SK-MEL-5 (cell line): ENCODE data around the gene SPATA31C1. TPM values are rescaled to one million over a fixed set of nuclear protein-coding genes. Genes with fewer than 3 reads are reported as not detected.
"Not testable (repeated sequence)": the region's sequence is repeated elsewhere in the genome, so short reads cannot be mapped to it uniquely, and the experiment has no call there.

Experiments
- DNase-seq: peaks from one replicate; pipeline ENCODE4 v3.0.0-alpha.2; 2016; ENCODE audit warnings: low read depth, low spot score
- in situ Hi-C: cut with HindIII; loops from 2 replicates; pipeline ENCODE4 v1.10.0; 2016; ENCODE audit warnings: low sequenced_read_pairs, high pct_unique_total_duplicates, low pct_unique_long_range_greater_than_20kb
- total RNA-seq: library from RNA; depleted of rRNA; stranded (reverse); fragments of >200 nt; shearing (Covaris generic); gene quantifications from 2 replicates; pipeline ENCODE4 v1.2.3, GENCODE V29; 2014

Gene SPATA31C1
- total RNA-seq, 1 experiment from 2014 or later: not detected

DNA sequence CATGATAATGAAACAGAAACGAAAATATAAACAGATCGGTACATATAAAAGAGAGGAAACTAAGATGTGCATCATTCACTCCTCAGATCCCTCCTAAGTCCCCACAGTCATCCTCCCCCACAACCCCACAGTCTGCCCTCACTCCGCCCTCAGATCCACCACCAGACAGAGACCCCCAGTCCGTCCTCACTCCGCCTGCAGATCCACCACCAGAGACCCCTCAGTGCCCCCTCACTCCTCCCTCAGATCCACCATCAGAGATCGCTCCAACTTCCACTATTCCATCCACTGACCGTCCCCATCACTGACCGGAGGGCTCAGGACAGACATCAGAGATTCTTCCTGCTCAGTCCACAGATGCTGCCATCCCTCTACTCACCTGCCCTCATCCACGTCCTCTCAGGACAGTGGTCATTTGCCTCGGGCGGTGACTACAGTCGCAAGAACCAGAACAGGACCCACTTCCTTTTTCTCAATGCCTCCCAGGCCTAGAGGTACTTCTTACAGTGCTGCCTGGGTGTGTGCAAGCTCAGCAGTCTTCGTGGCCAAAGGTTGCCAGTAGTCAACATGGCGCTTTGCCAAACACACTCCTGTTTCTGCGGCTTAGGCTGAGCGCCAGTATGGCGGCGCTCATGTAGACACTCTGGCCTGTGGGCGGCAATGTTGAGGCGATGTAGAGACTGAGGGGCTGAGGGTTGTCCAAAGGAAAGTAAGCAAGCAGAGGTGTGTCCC lies 8.3 kb upstream of the SPATA31C1 start:
- DNase-seq: peak; percentile 62
- in situ Hi-C loops: no loop called here

- in situ Hi-C loops: no loop called here
Measured at GRCh38 chr9:87910821-87911220, 6.9 kb upstream of the SPATA31C1 start.

GRCh38 chr9:87919013-87919412 lies 1.3 kb downstream of the SPATA31C1 start:
- in situ Hi-C loops, DNase-seq: not testable (repeated sequence)

More at GRCh38 chr9:87910821-87911220, 6.9 kb upstream of the SPATA31C1 start:
- DNase-seq: no peak

GRCh38 chr9:87921561-87921960 lies 3.8 kb downstream of the SPATA31C1 start:
- in situ Hi-C loops, DNase-seq: not testable (repeated sequence)

GRCh38 chr9:87923012-87923411 lies 5.2 kb downstream of the SPATA31C1 start:
- in situ Hi-C loops, DNase-seq: not testable (repeated sequence)

- DNase-seq, in situ Hi-C loops: not testable (repeated sequence)
Measured at GRCh38 chr9:87924851-87925250, 7.1 kb downstream of the SPATA31C1 start.

- in situ Hi-C loops, DNase-seq: not testable (repeated sequence)
Measured at GRCh38 chr9:87929152-87929551, 11.4 kb downstream of the SPATA31C1 start.

DNA sequence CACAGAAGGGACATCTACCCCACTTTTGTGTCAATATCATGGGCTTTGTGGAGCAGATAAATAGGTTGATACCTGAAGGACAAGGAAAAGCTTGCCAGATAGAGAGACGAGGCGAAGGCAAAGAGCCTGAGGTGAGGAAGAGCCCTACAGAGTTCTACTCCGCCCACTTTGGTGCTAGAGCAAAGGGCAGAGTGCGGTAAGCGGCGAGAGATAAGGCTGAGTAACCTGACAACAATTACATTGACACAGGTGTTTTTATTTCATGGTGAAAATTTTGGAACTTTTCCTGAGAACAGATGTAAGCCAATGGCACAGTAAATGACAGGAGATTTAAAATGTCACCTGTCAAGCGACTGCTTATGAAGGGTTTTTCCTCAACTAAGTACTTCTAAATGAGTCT lies 16.7 kb downstream of the SPATA31C1 start:
- in situ Hi-C loops, DNase-seq: not testable (repeated sequence)

GRCh38 chr9:87937352-87937751 lies 19.6 kb downstream of the SPATA31C1 start:
- in situ Hi-C loops, DNase-seq: not testable (repeated sequence)

- in situ Hi-C loops, DNase-seq: not testable (repeated sequence)
Measured at GRCh38 chr9:87937918-87938317, 20.2 kb downstream of the SPATA31C1 start.

DNA sequence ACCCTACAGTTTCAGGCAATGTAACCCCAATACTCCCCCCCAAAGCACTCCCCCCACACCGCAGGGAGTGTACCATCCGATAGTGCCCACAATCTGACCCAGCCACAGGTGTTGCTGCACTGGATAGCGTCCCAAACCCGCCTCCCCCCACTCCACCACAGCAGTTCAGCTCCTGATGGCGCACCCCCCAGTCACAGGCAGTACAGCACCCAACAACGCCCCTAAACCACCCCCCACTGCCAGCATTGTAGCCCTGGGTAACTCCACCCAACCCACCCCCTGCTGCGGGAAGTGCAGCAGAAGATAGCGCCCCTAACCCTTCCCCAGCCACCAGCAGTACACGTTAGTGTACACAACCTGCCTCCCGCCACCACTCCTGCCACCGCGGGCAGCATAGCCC lies 20.6 kb downstream of the SPATA31C1 start:
- in situ Hi-C loops, DNase-seq: not testable (repeated sequence)

DNA sequence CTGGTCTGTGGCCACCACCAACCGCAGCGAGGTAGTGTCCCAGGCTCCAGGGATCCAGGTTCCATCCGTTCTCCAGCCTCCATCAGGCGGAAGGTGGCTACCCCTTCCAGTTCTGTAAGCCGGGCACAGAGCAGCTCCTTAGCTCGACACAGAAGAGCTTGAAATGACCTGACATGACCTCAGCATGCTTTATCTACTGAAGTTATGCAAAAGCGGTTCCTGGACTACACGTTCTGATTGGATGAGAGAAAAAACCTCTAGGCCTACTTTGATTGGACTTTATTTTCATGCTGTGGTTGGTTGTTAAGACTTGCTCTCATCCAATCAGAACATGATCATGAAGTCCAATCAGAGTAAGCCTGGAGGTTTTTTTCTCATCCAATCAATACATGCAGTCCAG lies 21.3 kb downstream of the SPATA31C1 start:
- in situ Hi-C loops, DNase-seq: not testable (repeated sequence)

DNA sequence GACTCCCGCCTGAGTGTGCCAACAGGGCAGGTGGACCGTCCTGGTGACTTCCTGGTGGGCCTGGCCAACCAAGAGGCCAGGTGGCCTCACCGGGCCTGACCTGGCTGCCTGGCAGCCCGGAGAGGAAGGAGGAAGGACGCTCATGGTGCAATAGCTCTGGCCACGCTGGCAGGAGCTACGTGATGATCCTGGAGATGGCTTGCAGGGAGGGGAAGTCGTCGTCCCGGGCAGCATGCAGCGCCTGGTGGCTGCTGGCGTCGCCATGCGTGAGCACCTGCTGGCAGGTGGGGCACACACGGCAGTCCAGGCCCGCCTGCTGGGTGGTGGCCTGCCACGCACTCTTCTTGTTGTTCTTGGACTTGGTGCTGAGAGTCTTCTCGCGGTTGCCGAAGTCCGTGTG lies 26.3 kb downstream of the SPATA31C1 start:
- DNase-seq: no peak
- in situ Hi-C loops: no loop called here

GRCh38 chr9:87944682-87945081 lies 26.9 kb downstream of the SPATA31C1 start:
- no peak for DNase-seq

GRCh38 chr9:87950296-87950695 lies 32.5 kb downstream of the SPATA31C1 start:
- in situ Hi-C loops: no loop called here
- DNase-seq: no peak

More at GRCh38 chr9:87944682-87945081, 26.9 kb downstream of the SPATA31C1 start:
- in situ Hi-C loops: no loop called here

DNA sequence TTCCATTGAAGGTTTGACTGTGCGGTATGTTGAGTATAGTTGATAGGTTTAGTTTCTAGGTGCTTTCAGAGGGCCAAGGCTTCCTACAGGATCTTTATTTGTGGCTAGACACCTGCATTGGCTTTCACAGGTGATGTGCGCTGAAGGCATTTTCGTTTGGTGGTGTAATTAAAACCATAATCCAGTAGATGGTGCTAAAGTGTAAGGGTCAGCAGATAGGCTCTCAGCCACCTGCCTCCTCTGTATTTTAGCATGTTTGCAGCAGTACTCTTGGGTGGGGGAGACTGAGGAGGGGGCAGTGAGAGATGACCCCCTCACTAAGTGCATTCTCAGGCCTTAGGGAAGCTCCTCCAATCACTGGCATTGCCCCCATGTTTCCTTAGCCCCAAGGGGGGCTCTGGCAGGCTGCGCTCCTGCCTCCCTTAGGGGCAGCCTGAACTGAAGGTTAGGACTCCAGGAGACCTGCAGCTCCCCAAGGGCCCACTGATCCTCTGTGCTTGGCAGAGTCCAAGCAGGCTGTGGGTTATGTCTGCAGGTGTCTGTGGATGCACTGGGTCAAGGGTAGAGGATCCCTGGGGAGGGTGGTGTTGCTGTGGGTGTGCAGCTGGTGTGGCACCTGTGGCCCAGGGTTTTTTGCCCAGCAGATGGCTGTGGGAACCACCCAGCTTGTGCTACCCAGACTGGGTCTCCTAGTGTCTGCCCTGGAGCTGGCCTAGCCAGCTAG lies 33.2 kb downstream of the SPATA31C1 start:
- peak; percentile 57 for DNase-seq
- in situ Hi-C loops: no loop called here

GRCh38 chr9:87954230-87954629 lies 36.5 kb downstream of the SPATA31C1 start:
- in situ Hi-C loops: no loop called here
- DNase-seq: no peak

DNA sequence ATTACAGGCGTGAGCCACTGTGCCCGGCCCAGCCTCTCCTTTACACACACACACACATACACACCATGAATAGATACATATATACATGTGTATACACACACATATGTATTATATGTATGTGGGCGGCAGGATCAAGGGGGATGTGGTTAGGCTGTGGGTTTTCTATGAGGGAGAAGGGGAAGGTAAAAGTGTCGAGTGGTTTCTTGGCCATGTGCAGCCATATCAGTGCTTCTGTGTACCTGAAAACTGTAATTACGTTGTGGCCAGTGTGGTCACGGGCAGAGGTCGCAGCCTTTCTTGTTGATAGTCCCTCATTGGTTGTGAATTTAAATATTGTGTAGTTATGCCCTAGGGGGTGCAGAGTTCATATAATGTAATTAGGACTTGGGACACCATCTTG lies 40.1 kb downstream of the SPATA31C1 start:
- in situ Hi-C loops: no loop called here
- no peak for DNase-seq

- DNase-seq: no peak
- in situ Hi-C loops: no loop called here
Measured at GRCh38 chr9:87958591-87958990, 40.8 kb downstream of the SPATA31C1 start.
